ACC112 (cell line): Measurements from ENCODE around the gene MED12.
A peak's percentile ranks its signal among the peaks of the same experiment; 100 is the strongest.

ENCODE experiments used
- H2AFZ ChIP-seq: fragments of 200-600 bp; sonication (generic); one replicate; pipeline ENCODE4 v1.6.0; 2017; ENCODE audit warnings: antibody characterized with exemption, low read length; ENCODE audit not compliant: unreplicated experiment
- H3K27ac ChIP-seq: fragments of 200-600 bp; sonication (generic); 2 replicates; pipeline ENCODE4 v1.5.1; 2014; ENCODE audit warnings: low read depth, mild to moderate bottlenecking, antibody characterized with exemption, low read length, moderate library complexity
- H3K27me3 ChIP-seq: fragments of 200-600 bp; sonication (generic); 2 replicates; pipeline ENCODE4 v1.6.1; 2014; ENCODE audit warnings: mild to moderate bottlenecking, antibody characterized with exemption, low read length, moderate library complexity, mixed read lengths; ENCODE audit not compliant: insufficient read depth
- H3K36me3 ChIP-seq: fragments of 200-600 bp; sonication (generic); 2 replicates; pipeline ENCODE4 v1.6.1; 2016; ENCODE audit warnings: mild to moderate bottlenecking, antibody characterized with exemption, low read length, moderate library complexity, mixed read lengths; ENCODE audit not compliant: insufficient read depth
- H3K4me1 ChIP-seq: fragments of 200-600 bp; sonication (generic); one replicate; pipeline ENCODE4 v1.6.1; 2016; ENCODE audit warnings: low read length, mixed read lengths; ENCODE audit not compliant: insufficient read depth, unreplicated experiment, control insufficient read depth
- H3K4me3 ChIP-seq: fragments of 200-600 bp; sonication (generic); 2 replicates; pipeline ENCODE4 v1.5.1; 2014; ENCODE audit warnings: mild to moderate bottlenecking, low read depth, low read length
- H3K79me2 ChIP-seq: fragments of 200-600 bp; sonication (generic); one replicate; pipeline ENCODE4 v1.6.0; 2016; ENCODE audit warnings: low read length; ENCODE audit not compliant: control insufficient read depth, unreplicated experiment, insufficient read depth

Gene MED12

DNA sequence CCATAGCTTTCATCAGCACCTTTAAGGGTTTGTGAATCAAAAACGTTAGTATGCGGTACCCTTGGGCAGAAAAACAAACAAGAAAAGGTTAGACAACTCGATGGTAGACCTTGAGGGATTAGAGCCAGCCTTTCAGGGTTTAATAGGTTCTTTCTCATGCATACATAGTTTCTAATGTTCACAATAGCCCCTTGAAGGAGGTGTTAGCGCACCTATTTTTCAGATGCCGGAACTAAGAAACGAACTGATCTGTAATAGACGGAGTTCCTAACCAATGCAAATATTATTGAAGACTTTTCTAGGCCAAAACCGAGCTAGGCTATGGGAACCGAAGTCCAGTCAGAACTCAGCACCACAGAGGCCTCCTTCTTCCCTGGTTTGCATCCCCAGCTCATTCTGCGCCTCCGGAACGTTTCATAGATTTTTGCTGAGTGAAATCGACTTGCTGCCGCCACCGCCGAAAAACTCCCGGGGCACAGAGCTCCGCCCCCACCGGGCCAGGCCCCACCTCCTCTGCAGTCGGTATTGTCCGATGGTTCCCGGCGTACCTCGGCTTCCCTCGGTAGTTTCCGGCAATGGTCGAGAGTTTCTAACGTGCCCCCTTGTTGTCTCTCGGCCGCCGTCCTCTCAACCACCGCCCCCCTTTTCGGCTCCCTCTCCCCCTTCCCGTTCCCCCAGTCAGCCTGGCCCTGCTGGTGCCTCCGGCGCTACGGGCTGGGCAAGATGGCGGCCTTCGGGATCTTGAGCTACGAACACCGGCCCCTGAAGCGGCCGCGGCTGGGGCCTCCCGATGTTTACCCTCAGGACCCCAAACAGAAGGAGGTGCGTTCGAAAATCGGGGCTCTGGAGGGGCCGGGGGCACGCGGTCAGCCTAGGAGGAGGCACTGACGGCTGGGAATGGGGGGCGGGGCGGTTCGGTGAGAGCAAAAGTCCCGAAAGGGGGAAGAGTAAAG lies at the start of gene MED12:
Gene MED12 (plus strand): TSS at position 565 of the 953 bp plus-strand sequence. CDS start 159 bp downstream, at position 724.
- no peaks in the 10 kb centered on the region for H3K27me3 ChIP-seq
- peak within 1 kb of the TSS; percentile 78 for H2AFZ ChIP-seq
- H3K4me1 ChIP-seq, result no peaks in the 10 kb centered on the region
- peak within 1 kb of the TSS; percentile 46; the same call in 1 of the 2 replicates for H3K27ac ChIP-seq
- no peaks in the 10 kb centered on the region for H3K36me3 ChIP-seq
- peak within 1 kb of the TSS; percentile 83 for H3K4me3 ChIP-seq
- H3K79me2 ChIP-seq, result peaks cover 6% of the 10 kb centered on the region

DNA sequence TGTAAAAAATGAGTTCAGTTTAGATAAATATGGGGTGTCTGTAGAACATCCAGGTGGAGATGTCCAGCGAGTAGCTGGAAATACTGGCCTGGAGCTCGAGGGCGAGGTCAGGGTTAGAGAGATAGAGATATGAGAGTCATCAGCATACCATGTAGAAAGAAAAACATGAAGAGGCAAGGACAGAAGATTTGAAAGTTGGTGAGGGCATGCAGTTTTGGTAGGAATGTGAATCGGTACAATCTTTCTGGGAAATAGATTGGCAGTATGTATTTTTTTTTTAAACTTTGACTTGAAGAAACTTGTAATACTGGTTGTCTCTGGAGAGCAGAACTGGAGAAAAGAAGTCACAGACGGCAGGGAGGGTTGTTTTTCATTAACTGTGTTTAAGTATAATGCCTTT lies 47.9 kb upstream of the MED12 start:
- Histone ChIP-seq H3K27me3 (no peaks in the 10 kb centered on the region), H3K36me3 (no peaks in the 10 kb centered on the region), H3K27ac (no peak overlapping the region), H3K79me2 (peaks cover 21% of the 10 kb centered on the region), H3K4me3 (no peak overlapping the region), H2AFZ (no peak overlapping the region), H3K4me1 (peaks cover 5% of the 10 kb centered on the region)

DNA sequence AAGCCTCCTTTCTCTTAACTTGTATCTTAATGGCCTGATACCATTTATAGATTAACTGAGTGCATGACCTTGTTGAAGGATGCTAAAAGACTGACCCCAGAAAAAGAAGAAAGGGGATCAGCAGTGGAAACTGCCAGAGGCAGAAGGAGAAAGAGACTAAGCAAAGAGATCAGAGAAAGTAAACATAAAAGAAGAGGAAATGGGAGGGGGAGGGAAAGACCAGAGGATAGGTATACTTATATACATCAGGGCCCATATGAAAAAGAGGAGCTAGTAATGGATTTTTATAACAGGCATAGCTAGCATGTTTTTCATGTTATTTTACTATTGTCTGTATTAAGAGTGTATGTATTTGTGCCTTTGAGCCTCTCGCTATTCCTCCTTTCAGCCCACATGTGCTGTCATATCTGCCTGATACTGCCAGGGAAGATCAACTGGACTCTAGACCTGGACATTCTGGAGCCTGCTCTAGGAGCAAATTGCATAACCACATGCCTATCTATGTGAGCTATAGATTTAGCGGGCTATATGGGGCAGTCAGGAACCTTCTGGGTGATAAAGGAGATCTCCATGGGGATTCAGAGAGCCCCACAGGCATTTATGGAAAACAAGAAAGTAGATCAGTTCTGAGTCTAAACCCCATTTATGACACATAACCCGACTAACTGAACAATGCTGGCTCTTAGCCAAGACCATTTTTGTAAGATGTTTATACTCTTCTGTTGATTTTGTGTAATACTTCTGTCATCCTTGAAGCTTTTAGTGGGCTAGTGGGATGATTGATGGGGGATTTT lies 36.9 kb upstream of the MED12 start:
- Histone ChIP-seq H3K27me3 (no peaks in the 10 kb centered on the region), H3K27ac (no peak overlapping the region), H3K79me2 (no peaks in the 10 kb centered on the region), H2AFZ (no peak overlapping the region), H3K4me1 (peaks cover 6% of the 10 kb centered on the region), H3K4me3 (no peak overlapping the region), H3K36me3 (no peaks in the 10 kb centered on the region)

DNA sequence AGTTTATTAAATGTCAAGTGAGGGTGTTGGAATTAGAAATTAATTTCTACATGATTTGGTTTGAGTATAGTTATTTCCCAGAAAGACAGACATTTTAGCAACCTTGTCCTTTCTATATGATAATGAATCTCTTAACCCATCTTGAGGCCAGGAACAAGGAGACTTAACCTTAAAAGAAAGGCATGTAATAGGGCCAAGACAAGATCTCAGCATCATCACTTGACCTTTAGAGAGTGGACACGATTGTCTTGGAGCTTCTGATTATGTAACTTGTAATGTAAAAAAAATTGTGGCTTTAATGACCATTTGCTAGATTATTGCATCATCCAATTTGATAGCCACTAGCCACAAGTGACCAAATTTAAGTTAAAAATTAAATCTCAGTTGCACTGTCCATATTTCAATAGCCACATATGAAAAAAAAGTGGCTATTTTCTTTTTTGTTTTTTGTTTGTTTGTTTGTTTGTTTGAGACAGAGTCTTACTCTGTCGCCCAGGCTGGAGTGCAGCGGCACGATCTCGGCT lies 36.2 kb upstream of the MED12 start:
- Histone ChIP-seq H3K4me1 (peaks cover 6% of the 10 kb centered on the region), H3K27ac (no peak overlapping the region), H3K36me3 (no peaks in the 10 kb centered on the region), H3K27me3 (no peaks in the 10 kb centered on the region), H3K79me2 (no peaks in the 10 kb centered on the region), H3K4me3 (no peak overlapping the region), H2AFZ (no peak overlapping the region)

- Histone ChIP-seq H2AFZ (no peak overlapping the region), H3K27ac (no peak overlapping the region), H3K36me3 (no peaks in the 10 kb centered on the region), H3K4me3 (no peak overlapping the region), H3K79me2 (no peaks in the 10 kb centered on the region), H3K4me1 (peaks cover 6% of the 10 kb centered on the region), H3K27me3 (no peaks in the 10 kb centered on the region)
Observed at GRCh38 chrX:71082822-71083221, 35.6 kb upstream of the MED12 start.

DNA sequence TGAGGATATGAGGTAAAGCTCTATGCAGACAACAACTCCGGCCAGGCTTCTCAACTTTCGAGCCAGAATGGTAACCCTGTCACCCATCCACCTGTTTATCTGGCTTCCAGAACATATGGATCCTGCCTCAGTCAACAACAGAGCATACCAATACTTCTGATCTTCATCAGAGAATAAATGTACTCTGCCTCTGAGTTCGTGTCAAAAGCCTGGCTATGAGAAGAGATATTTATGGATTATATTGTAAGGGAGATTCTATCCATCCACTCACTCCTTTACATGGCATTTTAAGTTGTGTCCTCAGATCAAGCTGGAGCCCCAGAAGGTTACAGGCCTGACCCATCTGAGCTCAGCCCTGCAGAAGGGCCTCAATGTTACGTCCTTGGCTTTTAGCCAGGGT lies 32.5 kb upstream of the MED12 start:
- Histone ChIP-seq H3K79me2 (no peaks in the 10 kb centered on the region), H3K4me3 (no peak overlapping the region), H2AFZ (no peak overlapping the region), H3K27me3 (no peaks in the 10 kb centered on the region), H3K27ac (no peak overlapping the region), H3K4me1 (peaks cover 6% of the 10 kb centered on the region), H3K36me3 (no peaks in the 10 kb centered on the region)

- no peak overlapping the region for H3K4me3 ChIP-seq
- H2AFZ ChIP-seq, result no peak overlapping the region
- H3K27me3 ChIP-seq, result no peaks in the 10 kb centered on the region
- no peaks in the 10 kb centered on the region for H3K79me2 ChIP-seq
- H3K36me3 ChIP-seq, result no peaks in the 10 kb centered on the region
- no peak overlapping the region for H3K27ac ChIP-seq
- no peaks in the 10 kb centered on the region for H3K4me1 ChIP-seq
Observed at GRCh38 chrX:71091263-71091662, 27.1 kb upstream of the MED12 start.

DNA sequence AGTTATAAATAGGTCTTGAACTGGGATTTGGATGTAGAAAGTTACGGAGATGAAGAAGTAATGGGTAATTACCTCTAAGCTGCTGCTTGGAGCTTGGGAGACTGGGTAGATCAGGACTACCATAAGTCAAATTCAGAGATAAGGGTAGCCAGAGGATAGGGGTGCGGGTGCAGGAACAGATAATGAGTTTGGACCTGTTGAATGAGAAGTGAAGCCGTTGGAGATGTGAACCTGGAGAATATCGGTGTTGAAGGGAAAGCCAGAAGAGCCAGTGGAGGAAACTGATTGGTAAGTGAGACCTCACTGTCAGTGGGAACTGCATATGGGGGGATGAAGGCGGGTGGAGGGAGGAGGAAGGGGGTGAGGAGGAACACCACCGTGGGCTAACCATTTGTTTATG lies 23.4 kb upstream of the MED12 start:
- Histone ChIP-seq H3K36me3 (no peaks in the 10 kb centered on the region), H3K79me2 (no peaks in the 10 kb centered on the region), H3K27ac (no peak overlapping the region), H2AFZ (peak overlapping the region; percentile 93), H3K27me3 (no peaks in the 10 kb centered on the region), H3K4me1 (no peaks in the 10 kb centered on the region), H3K4me3 (peak overlapping the region; percentile 89)

DNA sequence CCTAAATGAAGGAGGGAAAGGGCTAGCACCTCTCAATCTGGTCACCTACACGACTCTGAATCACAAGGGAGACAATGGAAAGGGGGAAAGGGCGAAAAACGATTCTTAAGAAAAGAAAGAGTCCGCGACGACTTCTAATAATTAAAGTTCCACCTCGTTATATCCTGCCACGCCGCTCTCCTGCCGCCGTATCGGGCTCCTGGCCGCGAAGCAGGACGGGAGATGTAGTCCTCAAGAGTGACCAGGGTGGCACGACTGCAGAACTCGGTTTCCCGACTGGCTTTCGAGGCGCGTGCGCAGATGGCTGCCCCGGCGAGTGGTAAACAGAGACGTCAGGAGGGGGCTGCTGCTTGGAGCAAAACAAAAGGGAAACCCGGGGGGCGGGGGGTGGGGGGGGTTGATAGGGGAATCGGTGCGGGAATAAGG lies 22.8 kb upstream of the MED12 start, which contains the start of gene FOXO4:
Gene FOXO4 (plus strand): TSS at position 297 of the 426 bp plus-strand sequence. CDS start 678 bp downstream, outside the sequence.
- Histone ChIP-seq H3K79me2 (no peaks in the 10 kb centered on the region), H3K27me3 (no peaks in the 10 kb centered on the region), H3K27ac (no peak within 1 kb of the TSS), H3K4me3 (peak within 1 kb of the TSS; percentile 89), H3K36me3 (no peaks in the 10 kb centered on the region), H2AFZ (peak within 1 kb of the TSS; percentile 93), H3K4me1 (no peaks in the 10 kb centered on the region)

GRCh38 chrX:71095981-71096759 lies 22.2 kb upstream of the MED12 start:
- Histone ChIP-seq H3K79me2 (no peaks in the 10 kb centered on the region), H2AFZ (no peak overlapping the region), H3K27ac (no peak overlapping the region), H3K4me1 (no peaks in the 10 kb centered on the region), H3K4me3 (peak overlapping the region; percentile 89), H3K36me3 (no peaks in the 10 kb centered on the region), H3K27me3 (no peaks in the 10 kb centered on the region)
